C4-2B (cell line): ENCODE measurements around the gene CYTL1.

Experiments
- H3K27ac ChIP-seq: fragments of 450-650 bp; 2 replicates; pipeline ENCODE4 v1.5.1; 2017
- CTCF ChIP-seq: fragments of 450-650 bp; conservative IDR thresholded peaks from 2 replicates; pipeline ENCODE4 v1.5.1; 2017; ENCODE audit warnings: mild to moderate bottlenecking
- ZFX ChIP-seq: fragments of 450-650 bp; IDR thresholded peaks from 2 replicates; pipeline ENCODE4 v1.6.1; 2017

CYTL1 gene

GRCh38 chr4:5030927-5031326, 11.7 kb upstream of the CYTL1 start:
- no peak for TF ChIP-seq CTCF
- TF ChIP-seq ZFX: no peak

GRCh38 chr4:5030221-5030620, 11.0 kb upstream of the CYTL1 start:
- TF ChIP-seq ZFX: no peak
- TF ChIP-seq CTCF: no peak
- no peak overlapping the region for H3K27ac ChIP-seq

More at GRCh38 chr4:5030927-5031326, 11.7 kb upstream of the CYTL1 start:
- H3K27ac ChIP-seq: no peak overlapping the region

DNA sequence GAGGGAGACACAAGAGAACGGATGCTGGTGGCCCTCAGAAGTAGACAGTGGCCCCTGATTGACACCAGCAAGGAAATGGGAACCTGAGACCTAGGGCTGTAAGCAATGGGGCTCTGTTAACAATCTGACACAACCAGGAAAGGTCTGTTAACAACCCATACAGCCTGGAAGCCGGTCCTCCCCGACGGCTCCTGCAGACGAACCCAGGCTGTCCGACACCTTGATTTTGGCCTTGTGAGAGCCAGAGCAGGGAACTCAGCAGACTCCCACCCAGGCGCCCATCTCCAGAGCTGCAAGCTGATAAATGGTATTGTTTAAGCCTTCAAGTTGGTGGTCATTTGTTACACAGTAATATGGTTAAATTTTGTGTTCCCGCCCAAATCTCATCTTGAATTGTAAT, 10.2 kb upstream of the CYTL1 start:
- no peak overlapping the region for H3K27ac ChIP-seq
- TF ChIP-seq ZFX (no peak), CTCF (no peak)

- TF ChIP-seq CTCF: no peak
- H3K27ac ChIP-seq: no peak overlapping the region
Measured at GRCh38 chr4:5028480-5028879, 9.2 kb upstream of the CYTL1 start.

GRCh38 chr4:5027346-5027745, 8.1 kb upstream of the CYTL1 start:
- H3K27ac ChIP-seq: no peak overlapping the region
- TF ChIP-seq ZFX: no peak
- no peak for TF ChIP-seq CTCF

DNA sequence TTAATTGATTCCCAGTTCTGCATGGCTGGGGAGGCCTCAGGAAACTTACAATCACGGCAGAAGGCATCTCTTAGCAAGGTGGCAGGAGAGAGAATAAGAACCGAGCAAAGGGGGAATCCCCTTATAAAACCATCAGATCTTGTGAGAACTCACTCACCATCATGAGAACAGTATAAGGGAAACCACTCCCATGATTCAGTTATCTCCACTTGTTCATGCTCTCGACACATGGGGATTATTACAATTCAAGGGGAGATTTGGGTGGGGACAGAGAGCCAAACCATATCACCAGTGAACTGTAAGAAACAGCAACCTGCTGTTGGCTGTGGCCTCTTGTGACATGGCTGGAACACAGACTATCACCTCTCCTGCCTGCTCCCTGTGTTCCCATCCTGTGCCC, 7.1 kb upstream of the CYTL1 start:
- TF ChIP-seq CTCF (no peak), ZFX (no peak)
- H3K27ac ChIP-seq: no peak overlapping the region

GRCh38 chr4:5024673-5025072, 5.4 kb upstream of the CYTL1 start:
- no peak overlapping the region for H3K27ac ChIP-seq
- TF ChIP-seq CTCF (no peak), ZFX (no peak)
